GM19372 (cell line): ENCODE measurements around the gene OVOL1.
"Not testable (repeated sequence)": the region's sequence is repeated elsewhere in the genome, so short reads cannot be mapped to it uniquely, and the experiment has no call there.

Experiments used
- ATAC-seq: cut with Tn5 transposase; IDR thresholded peaks from one replicate; pipeline ENCODE4 v1.9.1; 2021; ENCODE audit warnings: mild to moderate bottlenecking, low read depth, moderate library complexity; ENCODE audit not compliant: unreplicated experiment

Gene OVOL1

DNA sequence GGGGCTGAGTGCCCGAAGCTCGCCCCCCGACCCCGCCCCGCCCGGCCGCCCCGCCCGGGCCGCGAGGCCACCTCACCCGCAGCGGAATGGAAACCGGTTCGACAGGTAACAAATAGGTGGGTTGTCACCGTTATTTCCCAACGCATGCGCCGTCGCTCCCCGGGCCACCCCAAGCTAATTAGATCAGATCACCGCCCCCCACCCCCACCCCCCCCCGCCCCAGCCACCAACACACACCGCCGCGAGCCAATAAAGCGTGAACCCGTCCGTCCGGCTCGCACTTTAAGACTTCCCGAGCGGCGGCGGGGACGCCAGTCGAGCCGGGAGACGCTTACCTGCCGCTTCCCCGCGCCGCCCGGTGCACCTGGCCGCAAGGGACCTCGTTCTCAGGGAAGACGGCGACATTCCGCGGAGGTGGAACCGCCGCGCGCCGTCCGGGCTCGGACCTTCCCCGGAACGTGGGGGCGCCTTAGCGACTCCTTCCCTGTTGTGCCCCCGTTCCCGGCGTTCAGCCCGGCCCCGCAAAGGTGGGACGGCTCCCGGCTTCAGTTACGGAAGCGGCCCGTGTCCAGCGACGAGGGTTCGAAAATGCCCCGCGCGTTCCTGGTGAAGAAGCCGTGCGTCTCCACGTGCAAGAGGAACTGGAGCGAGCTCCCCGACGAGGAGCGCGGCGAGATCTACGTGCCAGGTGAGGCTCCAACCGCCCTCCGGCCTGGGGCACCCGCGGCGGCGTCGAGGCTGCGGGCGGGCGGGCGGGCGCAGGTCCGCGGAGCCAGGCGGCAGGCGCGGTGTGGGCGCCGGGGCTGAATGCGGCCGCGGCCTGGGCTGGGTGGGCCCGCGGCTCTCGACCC is at the start of gene OVOL1:
Gene OVOL1 (plus strand): TSS at position 278 of the 851 bp plus-strand sequence. CDS start 311 bp downstream, at position 589.
- ATAC-seq, result no peak

DNA sequence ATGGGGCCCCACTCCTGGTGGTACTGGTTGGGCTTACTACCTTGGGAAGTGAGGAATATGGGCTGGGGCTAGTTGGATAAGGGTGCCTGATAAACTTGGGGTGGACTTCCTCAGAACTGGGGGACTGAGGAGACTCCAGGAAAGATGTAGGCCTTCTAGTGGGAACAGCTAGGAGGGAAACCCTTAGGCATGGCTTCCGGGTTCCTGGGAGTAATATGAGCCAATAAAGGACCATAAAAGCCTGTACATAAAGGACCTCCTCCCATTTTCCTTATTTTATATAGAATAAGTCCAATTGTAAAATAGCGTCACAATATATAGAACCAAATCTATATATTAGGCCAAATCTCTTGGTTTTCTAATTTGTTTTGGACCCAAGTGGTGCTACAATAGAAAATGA is 47.8 kb upstream of the OVOL1 start:
- ATAC-seq, result no peak

DNA sequence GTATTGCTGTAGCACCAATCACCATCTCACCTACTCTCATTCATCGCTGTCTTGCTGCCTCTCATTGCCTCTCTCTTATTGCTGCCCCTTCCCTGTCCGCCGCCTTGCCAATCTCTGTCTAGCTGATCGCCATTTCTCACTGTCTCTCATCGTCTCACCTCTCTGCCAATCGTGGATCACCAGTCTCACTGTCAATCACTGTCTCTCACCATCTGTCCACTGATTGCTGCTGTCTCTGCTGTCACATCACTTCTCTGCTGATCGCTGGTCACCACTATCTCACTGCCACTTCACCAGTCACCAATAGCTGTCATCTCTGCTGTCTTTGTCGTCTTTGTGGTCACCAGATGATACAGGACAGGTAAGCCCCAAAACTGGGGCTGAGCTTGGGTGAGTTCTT is 45.7 kb upstream of the OVOL1 start:
- no peak for ATAC-seq

- ATAC-seq, result no peak
Measured at GRCh38 chr11:65742353-65742752, 44.5 kb upstream of the OVOL1 start.

GRCh38 chr11:65743681-65744025 is 43.2 kb upstream of the OVOL1 start:
- no peak for ATAC-seq

DNA sequence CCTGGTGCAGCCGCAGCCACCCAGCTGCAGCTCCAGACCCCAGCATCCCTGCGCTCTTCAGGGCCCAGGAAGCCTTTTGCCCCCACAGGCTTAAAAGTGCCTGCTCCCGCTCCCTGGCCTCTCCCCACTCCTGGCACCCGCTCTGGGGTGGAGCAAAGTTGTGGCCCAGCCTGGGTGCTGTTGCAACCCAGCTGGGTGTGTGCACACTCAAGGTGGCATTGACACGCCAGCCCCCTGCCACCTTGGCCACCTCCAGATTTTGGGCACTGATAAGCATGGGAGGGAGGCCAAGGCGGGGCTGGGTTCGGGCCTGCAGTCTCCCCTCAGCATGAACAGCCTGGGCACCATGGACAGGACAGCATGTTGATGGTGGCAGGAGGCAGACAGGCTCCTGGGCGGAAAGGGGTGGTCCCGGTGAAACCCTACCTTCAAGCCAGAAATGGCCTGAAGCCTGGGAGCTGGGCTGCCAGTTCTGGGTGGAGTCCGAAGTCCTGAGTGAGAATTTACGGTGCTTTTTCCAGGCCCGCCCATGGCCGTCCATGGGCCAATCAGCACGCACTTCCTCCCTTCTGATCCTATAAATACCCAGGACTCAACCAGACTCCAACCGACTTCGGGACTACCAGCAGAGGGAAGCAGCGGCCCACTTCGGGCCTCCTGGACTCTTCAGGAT is 42.7 kb upstream of the OVOL1 start:
- no peak for ATAC-seq

GRCh38 chr11:65744699-65745042 is 42.2 kb upstream of the OVOL1 start:
- no peak for ATAC-seq

DNA sequence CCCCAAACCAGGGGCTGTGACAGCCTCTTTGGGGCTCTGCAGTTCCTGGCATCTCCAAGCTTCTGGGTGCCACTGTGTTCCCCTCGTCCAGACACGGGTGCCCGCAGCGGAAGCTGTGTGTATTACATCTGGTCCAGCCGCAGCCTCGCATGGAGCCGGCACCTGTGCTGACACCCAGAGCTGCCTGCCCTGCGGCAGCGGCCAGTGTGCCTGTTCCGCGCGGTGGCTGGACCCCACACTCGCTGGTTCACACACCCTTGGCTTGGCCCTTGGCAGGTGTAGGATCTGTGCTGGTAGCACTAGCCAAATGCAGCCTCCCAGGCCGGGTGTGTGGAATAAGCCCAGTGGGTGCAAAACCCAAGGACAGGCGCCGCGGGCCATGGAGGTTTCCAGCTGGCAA is 41.8 kb upstream of the OVOL1 start:
- no peak for ATAC-seq

DNA sequence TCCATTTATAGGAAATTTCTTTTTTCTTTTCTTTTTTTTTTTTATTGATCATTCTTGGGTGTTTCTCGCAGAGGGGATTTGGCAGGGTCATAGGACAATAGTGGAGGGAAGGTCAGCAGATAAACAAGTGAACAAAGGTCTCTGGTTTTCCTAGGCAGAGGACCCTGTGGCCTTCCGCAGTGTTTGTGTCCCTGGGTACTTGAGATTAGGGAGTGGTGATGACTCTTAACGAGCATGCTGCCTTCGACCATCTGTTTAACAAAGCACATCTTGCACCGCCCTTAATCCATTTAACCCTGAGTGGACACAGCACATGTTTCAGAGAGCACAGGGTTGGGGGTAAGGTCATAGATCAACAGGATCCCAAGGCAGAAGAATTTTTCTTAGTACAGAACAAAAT is 24.7 kb upstream of the OVOL1 start:
- not testable (repeated sequence) for ATAC-seq

- not testable (repeated sequence) for ATAC-seq
Measured at GRCh38 chr11:65762816-65763215, 24.0 kb upstream of the OVOL1 start.

- ATAC-seq, result no peak
Measured at GRCh38 chr11:65764434-65764833, 22.4 kb upstream of the OVOL1 start.

- no peak for ATAC-seq
Measured at GRCh38 chr11:65766535-65766934, 20.3 kb upstream of the OVOL1 start.

GRCh38 chr11:65767406-65767805 is 19.5 kb upstream of the OVOL1 start:
- ATAC-seq, result no peak

DNA sequence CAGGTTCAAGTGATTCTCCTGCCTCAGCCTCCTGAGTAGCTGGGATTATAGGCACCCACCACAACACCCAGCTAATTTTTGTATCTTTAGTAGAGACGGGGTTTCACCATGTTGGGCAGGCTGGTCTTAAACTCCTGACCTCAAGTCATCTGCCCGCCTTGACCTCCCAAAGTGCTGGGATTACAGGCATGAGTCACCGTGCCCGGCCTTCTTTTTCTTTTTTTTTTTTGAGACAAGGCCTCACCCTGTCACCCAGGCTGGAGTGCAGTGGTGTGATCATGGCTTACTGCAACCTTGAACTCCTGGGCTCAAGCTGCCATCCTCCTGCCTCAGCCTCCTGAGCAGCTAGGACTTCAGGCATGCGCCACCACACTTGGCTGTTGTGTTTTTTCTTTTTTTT is 19.1 kb upstream of the OVOL1 start:
- not testable (repeated sequence) for ATAC-seq

DNA sequence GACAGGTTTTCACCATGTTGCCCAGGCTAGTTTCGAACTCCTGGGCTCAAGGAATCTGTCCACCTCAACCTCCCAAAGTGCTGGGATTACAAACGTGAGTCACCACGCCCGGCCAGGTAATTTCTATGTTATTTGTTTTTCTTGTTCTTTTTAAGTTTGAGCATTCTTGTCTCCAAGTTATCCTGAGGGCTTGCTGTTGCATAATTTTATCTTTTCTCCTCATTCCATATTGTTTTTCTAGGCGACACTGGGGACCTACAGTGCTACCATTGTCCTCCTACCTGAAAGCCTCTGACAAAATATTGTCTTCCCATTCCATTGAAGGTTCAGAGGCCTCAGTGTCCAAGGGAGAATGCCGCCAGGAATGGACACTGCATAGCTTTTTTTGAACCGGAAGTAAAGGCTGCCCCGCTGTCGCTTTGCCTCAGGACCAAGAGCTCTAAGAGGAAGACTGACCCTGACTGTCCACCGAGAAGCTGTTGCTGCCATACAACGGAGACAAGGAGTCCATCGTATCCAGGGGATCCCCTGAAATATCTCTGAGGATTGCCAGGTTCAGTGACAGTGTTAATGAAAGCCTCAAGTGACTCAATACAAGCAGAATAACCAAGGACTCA is 15.8 kb upstream of the OVOL1 start:
- ATAC-seq, result no peak

GRCh38 chr11:65771589-65772112 is 15.2 kb upstream of the OVOL1 start:
- no peak for ATAC-seq

DNA sequence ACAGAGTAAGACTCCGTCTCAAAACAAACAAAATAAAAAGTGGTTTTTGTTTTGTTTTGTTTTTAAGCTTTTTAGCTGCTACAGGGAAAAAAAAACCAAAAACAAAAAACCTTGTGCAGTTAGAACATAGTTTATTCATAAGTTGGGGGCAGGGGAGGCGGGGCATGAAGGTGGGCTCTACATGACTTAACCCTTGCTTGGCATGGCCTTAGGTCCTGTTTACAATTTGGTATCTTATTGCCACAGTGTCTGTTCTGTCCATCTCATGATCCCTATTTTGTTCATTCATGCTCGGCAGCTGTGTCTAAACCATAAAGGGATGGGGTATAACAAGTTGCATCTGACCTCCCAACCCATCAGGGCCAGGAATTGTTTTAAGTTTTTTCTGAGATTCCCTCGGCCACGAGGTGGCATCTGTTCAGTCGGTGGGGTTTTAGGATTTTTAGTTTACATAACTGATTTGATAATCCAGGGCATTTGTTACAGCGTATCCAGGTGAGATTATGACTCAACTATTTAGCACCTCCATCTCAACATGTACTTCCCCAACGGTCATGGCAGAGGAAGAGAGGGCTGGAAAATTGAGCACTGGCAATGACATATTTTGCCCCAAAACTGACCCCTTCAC is 13.0 kb upstream of the OVOL1 start:
- no peak for ATAC-seq

DNA sequence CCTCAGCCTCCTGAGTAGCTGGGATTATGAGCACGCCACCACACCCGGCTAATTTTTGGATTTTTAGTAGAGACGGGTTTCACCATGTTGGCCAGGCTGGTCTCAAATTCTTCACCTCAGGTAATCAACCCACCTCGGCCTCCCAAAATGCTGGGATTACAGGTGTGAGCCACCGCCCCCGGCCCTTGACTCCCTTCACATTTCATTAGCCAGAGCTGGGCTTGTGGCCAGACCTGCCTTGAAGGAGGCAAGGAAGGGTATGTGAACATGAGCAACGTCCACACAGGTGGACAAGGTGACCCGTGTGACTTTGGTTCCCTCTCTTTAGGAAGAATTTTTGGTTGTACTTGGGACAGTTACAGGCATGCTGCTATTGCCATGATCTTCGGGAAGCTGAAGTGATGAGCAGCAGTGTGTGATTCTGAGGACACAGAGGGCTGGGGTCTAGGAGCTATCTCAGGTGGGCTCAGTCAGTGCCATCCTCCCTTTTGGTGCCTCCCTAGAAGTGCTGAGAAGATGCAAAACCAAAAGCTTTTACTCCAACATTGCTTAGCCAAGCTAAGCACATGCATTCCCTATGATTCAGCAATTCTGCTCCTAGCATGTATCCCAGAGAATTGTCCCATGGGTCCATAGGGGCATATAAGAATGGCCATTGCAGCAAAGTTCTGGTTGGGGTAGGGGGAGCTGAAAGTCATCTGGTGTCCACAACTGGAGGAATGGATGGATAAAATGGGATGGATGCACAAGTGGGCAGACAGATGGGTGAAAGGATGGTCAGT is 12.1 kb upstream of the OVOL1 start:
- ATAC-seq, result no peak

DNA sequence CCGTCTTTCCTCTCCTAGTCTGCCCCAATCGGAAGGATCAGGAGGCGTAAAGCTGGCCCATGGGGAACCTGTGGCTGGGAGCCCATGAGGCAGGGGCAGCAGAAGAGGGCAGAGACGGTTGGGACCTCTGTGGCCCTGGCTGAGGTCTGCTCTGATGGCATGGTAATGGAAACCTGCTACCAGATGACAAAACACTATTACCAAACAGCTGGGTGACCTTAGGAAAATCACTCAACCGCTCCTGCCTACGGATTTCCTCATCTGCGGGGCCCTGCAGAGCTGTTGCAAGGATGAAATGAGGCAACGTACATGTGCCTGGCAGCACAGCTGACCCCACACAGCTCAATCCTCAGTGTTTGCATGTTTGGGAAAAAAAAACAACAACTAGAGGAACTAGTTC is 10.7 kb upstream of the OVOL1 start:
- no peak for ATAC-seq

GRCh38 chr11:65776710-65777141 is 10.1 kb upstream of the OVOL1 start:
- ATAC-seq, result no peak
